Fibroblast of skin of back (primary cell): ENCODE measurements around the gene NCOA5.

Experiments
- DNase-seq: peaks from one replicate; pipeline ENCODE4 v3.0.0-alpha.2; 2013

The NCOA5 gene

GRCh38 chr20:46089167-46089416 lies 670 bp downstream of the NCOA5 start:
- DNase-seq, result no peak

GRCh38 chr20:46088409-46089166 lies 1.2 kb downstream of the NCOA5 start:
- peak; percentile 36 for DNase-seq

- DNase-seq, result peak; percentile 9
These were observed 2.6 kb downstream of the NCOA5 start for GRCh38 chr20:46087161-46087560.

- DNase-seq, result peak; percentile 37
These were observed 4.4 kb downstream of the NCOA5 start for GRCh38 chr20:46085179-46085851.

GRCh38 chr20:46084805-46085178 lies 5.0 kb downstream of the NCOA5 start:
- DNase-seq, result no peak

- DNase-seq, result no peak
These were observed 6.2 kb downstream of the NCOA5 start for GRCh38 chr20:46083531-46084061.

- no peak for DNase-seq
These were observed 6.7 kb downstream of the NCOA5 start for GRCh38 chr20:46083101-46083500.

GRCh38 chr20:46081074-46081473 lies 8.7 kb downstream of the NCOA5 start:
- no peak for DNase-seq

- no peak for DNase-seq
These were observed 10.8 kb downstream of the NCOA5 start for GRCh38 chr20:46078954-46079353.

GRCh38 chr20:46077642-46078305 lies 12.0 kb downstream of the NCOA5 start:
- no peak for DNase-seq

- no peak for DNase-seq
These were observed 13.0 kb downstream of the NCOA5 start for GRCh38 chr20:46076806-46077205.

- no peak for DNase-seq
These were observed 15.8 kb downstream of the NCOA5 start for GRCh38 chr20:46074006-46074405.

GRCh38 chr20:46073443-46073842 lies 16.3 kb downstream of the NCOA5 start:
- no peak for DNase-seq

- DNase-seq, result no peak
These were observed 16.7 kb downstream of the NCOA5 start for GRCh38 chr20:46073024-46073423.

GRCh38 chr20:46071573-46071972 lies 18.2 kb downstream of the NCOA5 start:
- DNase-seq, result no peak

GRCh38 chr20:46070215-46070900 lies 19.4 kb downstream of the NCOA5 start:
- peak; percentile 61 for DNase-seq

- DNase-seq, result no peak
These were observed 24.1 kb downstream of the NCOA5 start for GRCh38 chr20:46065691-46066090.

- no peak for DNase-seq
These were observed 24.8 kb downstream of the NCOA5 start for GRCh38 chr20:46065006-46065405.

GRCh38 chr20:46063652-46064054 lies 26.1 kb downstream of the NCOA5 start:
- DNase-seq, result no peak

GRCh38 chr20:46063151-46063550 lies 26.6 kb downstream of the NCOA5 start:
- DNase-seq, result no peak

GRCh38 chr20:46062621-46063020 lies 27.1 kb downstream of the NCOA5 start:
- DNase-seq, result no peak

GRCh38 chr20:46062151-46062550 lies 27.6 kb downstream of the NCOA5 start:
- DNase-seq, result no peak

GRCh38 chr20:46060975-46061374 lies 28.8 kb downstream of the NCOA5 start:
- no peak for DNase-seq
